GM12801 (cell line): ENCODE measurements around the gene GRAP2.

ENCODE experiments used
- CTCF ChIP-seq: IDR thresholded peaks from one replicate; pipeline ENCODE4 v1.5.1; 2011; ENCODE audit warnings: control low read depth; ENCODE audit not compliant: insufficient read length; ENCODE audit errors: extremely low read depth

Gene GRAP2

DNA sequence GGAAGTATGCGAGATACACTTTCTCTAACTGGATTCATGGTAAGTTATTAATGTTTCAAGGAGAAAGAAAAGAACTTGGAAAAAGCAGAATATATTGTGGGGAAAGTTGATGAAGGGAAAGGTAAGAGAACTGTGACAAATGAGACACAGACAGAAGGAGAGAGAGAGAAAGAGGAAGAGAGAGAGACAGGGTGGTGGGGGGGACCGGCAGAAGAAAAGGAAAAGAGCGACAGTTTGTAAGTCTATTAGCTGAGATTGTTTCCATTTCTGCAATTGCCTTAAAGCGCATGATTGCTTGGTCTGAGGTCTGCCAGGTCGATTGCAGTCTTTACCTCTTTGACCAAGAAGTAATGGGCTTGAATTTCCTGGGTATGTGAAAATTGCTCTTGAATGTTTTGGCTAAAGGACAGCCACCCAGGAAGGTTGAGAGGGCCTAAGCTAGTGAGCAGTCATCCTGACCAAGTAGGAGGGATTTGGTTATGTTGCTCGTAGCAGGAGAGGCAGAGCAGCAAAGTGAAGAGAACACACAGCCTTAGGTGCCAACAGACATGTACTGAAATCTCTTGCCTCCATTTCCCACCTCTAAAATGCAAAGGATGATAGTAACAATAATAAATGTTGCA is 35.8 kb downstream of the GRAP2 start:
- TF ChIP-seq CTCF = no peak

GRCh38 chr22:39937906-39938305 is 37.0 kb downstream of the GRAP2 start:
- TF ChIP-seq CTCF = no peak

DNA sequence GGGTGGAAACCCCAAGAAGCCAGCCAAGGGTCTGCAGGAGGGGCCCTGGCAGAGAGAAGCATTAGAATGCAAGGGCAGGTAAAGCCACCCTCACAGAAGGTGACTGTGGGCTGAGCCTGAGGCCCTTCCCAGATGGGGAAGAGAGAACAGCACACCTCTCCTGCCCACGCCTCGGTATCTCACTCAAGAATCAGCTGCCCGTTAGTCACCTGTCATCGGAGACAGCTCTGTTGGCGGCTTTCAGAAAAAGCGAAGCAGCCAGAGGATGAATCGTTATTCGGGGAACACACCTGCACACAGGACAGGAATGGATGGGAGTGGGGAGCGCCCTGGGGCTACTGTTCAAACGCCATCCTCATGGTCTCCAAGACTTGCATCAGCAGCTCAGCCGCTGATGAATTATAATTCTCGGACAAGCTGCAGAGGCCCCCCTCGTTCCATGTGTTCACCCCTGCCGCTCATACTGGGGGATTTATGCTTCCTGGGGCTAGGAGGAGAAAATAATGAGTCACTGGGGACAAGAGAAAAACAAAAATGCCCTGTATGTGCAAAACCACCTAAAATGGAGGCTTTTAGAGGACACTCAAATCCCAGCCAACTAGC is 37.7 kb downstream of the GRAP2 start:
- TF ChIP-seq CTCF = no peak

DNA sequence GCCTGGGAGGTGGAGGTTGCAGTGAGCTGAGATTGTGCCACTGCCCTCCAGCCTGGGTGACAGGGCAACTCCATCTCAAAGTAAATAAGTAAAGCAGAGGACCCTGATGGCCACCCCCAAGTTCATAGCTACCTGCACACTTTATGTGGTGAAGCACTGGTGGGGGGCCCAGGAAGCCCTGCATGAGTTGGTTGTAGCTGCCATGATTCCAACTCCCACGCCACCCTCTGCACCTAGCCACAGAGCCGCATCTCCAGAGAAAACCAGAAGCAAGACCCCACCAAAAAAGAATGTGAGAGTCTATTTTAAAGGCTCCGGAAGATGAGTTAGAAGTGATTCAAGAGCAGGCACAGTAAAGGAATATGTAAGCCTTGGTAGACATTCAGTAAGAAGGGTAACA is 38.9 kb downstream of the GRAP2 start:
- TF ChIP-seq CTCF = no peak

DNA sequence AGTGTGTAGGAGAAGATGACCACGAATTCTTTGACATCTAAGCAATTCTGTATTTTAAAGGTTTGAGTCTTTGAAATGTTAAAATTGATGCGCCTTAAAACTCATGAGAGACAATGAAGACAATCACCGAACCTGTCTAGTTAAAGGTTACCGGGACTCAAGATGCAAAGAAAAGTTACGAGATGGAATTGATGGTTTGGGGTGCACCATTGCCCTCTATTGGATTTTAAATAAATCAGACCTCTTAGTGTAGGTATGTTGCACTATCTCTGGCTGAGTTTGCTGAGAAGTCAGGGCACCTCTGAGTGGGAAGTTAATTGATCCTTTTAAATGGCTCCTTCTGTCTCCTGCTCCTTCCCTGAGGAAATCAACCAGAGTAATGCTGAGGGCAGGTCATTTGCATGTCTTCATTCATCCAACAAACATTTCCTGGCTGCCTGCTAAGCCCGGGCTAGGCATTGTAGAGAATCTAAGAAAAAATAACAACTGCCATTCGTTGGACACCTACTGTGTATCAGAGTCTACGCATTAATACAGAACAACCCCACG is 39.9 kb downstream of the GRAP2 start:
- no peak for TF ChIP-seq CTCF

DNA sequence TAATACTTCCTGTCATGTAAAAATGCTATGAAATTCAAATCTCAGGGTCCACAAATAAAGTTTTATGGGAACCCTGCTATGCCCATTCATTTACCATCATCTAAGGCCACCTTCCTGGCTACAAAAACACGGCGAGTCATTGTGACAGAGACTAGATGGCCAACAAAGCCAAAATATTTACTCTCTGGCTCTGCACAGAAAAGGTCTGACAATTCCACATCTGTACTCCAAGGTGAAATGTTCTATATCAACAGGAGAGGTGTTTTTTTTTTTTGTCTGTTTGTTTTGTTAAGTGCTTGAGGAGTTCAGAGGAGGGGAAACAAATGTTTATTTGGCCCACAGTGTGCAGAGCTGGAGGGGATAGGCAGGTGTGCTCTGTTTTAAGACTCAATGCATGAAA is 40.7 kb downstream of the GRAP2 start:
- no peak for TF ChIP-seq CTCF

DNA sequence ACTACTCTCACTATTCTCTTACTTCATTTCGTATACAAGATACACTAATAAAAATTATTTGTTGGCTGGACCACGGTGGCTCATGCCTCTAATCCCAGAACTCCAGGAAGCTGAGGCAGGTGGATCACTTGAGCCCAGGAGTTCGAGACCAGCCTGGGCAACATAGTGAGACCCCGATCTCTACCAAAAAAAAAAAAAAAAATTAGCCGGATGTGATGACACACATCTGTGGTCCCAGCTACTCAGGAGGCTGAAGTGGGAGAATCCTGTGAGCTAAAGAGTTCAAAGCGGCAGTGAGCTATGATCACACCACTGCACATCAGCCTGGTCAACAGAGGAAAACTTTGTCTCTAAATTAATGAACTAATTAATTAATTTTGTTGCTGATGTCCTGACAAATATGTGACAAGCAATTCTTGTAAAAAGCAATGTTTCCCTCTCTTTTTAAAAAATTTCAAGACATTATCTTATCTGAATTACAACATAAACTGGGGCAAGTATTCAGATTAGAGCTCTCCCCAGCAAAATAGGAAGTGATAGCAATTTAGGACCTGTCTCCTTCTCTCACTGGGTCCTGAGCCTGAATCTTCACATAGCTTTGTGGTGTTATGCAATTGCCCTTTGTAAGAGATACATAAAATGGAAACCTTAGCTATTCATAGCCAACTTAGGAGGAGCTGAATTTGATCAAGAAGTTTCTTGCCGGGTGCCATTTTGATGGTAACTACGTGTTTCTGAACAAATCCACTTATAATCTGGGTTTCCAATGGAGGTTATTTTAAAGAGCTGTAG is 41.8 kb downstream of the GRAP2 start:
- no peak for TF ChIP-seq CTCF
